ENCODE results near the gene RNF20. TPM values are rescaled to one million over a fixed set of nuclear protein-coding genes. Genes with fewer than 3 reads are reported as not detected.

Gene RNF20
- total RNA-seq, 2 donors from 2014 or later: 33.3 to 40.9 TPM

DNA sequence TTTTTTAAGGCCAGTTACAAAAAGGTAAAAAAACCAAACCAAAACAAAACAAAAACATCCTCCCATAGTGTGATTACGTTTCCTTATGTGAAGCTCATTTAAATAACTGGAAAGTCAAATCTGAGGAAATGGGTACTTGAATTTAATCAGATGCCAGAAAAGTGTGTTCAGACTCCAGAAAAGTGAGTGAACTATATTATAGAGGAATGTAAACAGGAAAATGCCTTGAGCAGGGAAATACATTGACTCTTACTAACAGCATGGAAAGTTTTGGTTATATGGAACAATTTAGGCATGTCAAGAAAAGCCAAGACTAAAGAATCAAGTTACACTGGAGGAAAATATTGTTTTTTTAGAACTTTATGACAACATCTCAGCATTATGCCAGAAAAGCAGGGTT is 37.8 kb upstream of the RNF20 start:
- no peaks in the 10 kb centered on the region for H3K36me3 ChIP-seq
- no peaks in the 10 kb centered on the region for H3K4me1 ChIP-seq
- H3K9ac ChIP-seq (ENCODE audit: low read depth in 2 of 2, low read length in 2 of 2): no peak overlapping the region
- TF ChIP-seq, protein P1, sequence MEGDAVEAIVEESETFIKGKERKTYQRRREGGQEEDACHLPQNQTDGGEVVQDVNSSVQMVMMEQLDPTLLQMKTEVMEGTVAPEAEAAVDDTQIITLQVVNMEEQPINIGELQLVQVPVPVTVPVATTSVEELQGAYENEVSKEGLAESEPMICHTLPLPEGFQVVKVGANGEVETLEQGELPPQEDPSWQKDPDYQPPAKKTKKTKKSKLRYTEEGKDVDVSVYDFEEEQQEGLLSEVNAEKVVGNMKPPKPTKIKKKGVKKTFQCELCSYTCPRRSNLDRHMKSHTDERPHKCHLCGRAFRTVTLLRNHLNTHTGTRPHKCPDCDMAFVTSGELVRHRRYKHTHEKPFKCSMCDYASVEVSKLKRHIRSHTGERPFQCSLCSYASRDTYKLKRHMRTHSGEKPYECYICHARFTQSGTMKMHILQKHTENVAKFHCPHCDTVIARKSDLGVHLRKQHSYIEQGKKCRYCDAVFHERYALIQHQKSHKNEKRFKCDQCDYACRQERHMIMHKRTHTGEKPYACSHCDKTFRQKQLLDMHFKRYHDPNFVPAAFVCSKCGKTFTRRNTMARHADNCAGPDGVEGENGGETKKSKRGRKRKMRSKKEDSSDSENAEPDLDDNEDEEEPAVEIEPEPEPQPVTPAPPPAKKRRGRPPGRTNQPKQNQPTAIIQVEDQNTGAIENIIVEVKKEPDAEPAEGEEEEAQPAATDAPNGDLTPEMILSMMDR (IDR thresholded peaks at IDR 0.05): no peak
- no peaks in the 10 kb centered on the region for H3K9me3 ChIP-seq
- H3K4me3 ChIP-seq: no peak overlapping the region
- H3K27ac ChIP-seq: no peak overlapping the region
- no peak for DNase-seq
- intact Hi-C loops (cut with DNase I): no loop called here
- no peaks in the 10 kb centered on the region for H3K27me3 ChIP-seq

DNA sequence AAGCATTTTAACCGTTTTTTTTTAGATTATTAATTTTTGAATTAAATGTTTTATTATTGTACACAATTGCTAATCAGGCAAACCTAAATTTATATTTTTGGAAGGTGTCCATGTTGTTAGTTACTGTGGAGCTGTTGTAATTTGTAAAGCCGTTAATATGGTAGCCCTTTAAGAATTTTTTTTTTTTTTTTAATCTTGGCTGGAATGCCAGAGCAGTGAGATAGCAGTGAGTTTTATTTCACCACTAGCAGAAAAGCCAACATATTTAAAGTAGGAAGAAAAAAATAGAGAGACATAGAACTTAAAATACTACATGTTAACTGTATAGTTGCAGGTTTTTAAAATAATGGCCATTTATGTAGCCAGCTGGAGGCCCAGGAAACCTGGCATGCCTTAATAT is 35.3 kb upstream of the RNF20 start:
- TF ChIP-seq, protein P1 (IDR thresholded peaks at IDR 0.05): no peak
- intact Hi-C loops (cut with DNase I): no loop called here
- DNase-seq: no peak
- no peak overlapping the region for H3K27ac ChIP-seq
- no peaks in the 10 kb centered on the region for H3K4me1 ChIP-seq
- no peaks in the 10 kb centered on the region for H3K9me3 ChIP-seq
- H3K36me3 ChIP-seq: no peaks in the 10 kb centered on the region
- no peak overlapping the region for H3K9ac ChIP-seq (ENCODE audit: low read depth in 2 of 2, low read length in 2 of 2)
- no peak overlapping the region for H3K4me3 ChIP-seq
- no peaks in the 10 kb centered on the region for H3K27me3 ChIP-seq

DNA sequence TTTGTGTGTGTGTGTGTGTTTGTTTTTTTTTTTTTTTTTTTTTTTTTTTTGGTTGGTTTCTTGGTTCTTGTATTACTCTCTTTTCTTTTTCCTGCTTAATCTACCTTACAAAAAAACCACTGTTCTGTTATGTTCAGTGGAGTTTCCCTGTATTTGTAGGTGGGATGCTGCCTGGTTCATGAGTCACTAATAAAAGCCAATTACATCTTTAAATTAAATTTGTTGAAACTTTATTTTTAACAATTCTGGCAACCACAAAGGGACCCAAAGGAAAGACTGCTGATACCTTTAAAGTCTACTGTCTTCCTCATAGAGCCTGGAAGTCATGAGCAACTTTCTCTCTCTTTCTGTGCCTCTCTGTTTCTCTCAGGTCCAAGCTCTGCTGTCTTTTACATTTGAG is 29.5 kb upstream of the RNF20 start:
- H3K27ac ChIP-seq: no peak overlapping the region
- no peaks in the 10 kb centered on the region for H3K4me1 ChIP-seq
- DNase-seq: no peak
- intact Hi-C loops (cut with DNase I): no loop called here
- no peak overlapping the region for H3K4me3 ChIP-seq
- H3K9me3 ChIP-seq: no peaks in the 10 kb centered on the region
- H3K36me3 ChIP-seq: no peaks in the 10 kb centered on the region
- TF ChIP-seq, protein P1 (IDR thresholded peaks at IDR 0.05): no peak
- no peaks in the 10 kb centered on the region for H3K27me3 ChIP-seq
- H3K9ac ChIP-seq (ENCODE audit: low read depth in 2 of 2, low read length in 2 of 2): no peak overlapping the region

DNA sequence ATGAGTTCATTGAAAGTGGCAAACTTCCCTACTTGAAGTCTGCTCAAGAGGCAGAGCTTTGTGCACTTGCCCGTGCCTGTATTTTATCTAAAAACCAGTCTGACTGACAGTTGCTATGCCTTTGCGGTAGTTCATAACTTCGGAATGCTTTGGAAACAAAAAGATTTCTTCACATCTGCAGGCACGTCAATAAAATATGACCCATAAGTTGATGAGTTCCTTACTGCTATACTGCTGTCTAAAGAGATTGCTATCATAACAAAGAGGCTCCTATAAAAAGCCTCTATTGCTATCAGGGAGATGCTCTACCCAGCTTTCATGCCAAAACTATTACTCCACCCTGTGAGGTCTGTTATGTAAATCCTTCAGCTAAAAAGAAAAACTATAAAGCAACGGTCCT is 25.4 kb upstream of the RNF20 start:
- no peaks in the 10 kb centered on the region for H3K9me3 ChIP-seq
- intact Hi-C loops (cut with DNase I): no loop called here
- no peaks in the 10 kb centered on the region for H3K27me3 ChIP-seq
- no peak overlapping the region for H3K9ac ChIP-seq (ENCODE audit: low read depth in 2 of 2, low read length in 2 of 2)
- no peaks in the 10 kb centered on the region for H3K4me1 ChIP-seq
- H3K27ac ChIP-seq: no peak overlapping the region
- H3K36me3 ChIP-seq: no peaks in the 10 kb centered on the region
- no peak for DNase-seq
- TF ChIP-seq, protein P1 (IDR thresholded peaks at IDR 0.05): no peak
- H3K4me3 ChIP-seq: no peak overlapping the region

DNA sequence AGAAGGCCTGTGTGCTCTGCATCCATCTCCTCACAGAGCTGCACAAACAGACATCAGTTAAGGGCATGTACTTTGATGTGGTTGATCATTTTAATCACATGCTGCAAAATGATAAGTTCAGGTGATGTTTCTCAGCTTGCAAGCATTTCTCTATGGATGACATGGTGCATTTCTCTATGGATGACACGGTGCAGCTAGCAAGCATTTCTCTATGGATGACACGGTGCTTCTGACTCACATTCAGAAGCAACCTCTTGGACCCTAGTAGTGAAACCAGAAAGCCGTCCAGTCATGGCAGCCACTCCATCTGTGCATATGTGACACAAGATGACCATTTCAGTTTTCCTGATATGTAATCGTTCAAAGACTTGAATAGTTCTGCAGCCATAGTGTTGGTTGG is 24.1 kb upstream of the RNF20 start:
- intact Hi-C loops (cut with DNase I): no loop called here
- H3K27ac ChIP-seq: no peak overlapping the region
- TF ChIP-seq, protein P1 (IDR thresholded peaks at IDR 0.05): no peak

DNA sequence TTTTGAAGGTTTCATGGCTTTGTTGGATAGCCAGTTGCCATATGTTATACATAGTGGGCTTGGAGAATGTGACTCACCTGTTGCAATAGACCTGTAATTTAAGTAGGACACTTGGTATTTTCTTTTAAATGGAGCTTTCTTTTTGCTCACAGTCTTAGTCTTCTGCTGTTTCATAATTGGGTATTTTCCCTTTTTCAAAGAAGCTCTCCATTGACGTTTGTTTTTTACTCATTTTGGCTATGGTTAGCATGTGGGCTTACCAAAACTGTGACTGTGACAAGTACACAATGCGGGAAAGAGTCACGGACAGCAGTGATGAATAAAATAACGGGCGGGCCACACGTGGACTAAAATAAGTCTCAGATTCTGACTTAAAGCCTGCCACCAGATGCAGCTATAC is 23.2 kb upstream of the RNF20 start:
- TF ChIP-seq, protein P1 (IDR thresholded peaks at IDR 0.05): no peak
- no peaks in the 10 kb centered on the region for H3K27me3 ChIP-seq
- intact Hi-C loops (cut with DNase I): no loop called here
- no peaks in the 10 kb centered on the region for H3K4me1 ChIP-seq
- no peak for DNase-seq
- H3K4me3 ChIP-seq: no peak overlapping the region
- H3K9me3 ChIP-seq: no peaks in the 10 kb centered on the region
- no peak overlapping the region for H3K9ac ChIP-seq (ENCODE audit: low read depth in 2 of 2, low read length in 2 of 2)
- no peaks in the 10 kb centered on the region for H3K36me3 ChIP-seq
- H3K27ac ChIP-seq: no peak overlapping the region

More for the DNA sequence above, 24.1 kb upstream of the RNF20 start:
- Histone ChIP-seq H3K9me3 (no peaks in the 10 kb centered on the region), H3K27me3 (no peaks in the 10 kb centered on the region), H3K4me1 (no peaks in the 10 kb centered on the region), H3K36me3 (no peaks in the 10 kb centered on the region), H3K9ac (ENCODE audit: low read depth in 2 of 2, low read length in 2 of 2) (no peak overlapping the region), H3K4me3 (no peak overlapping the region)
- no peak for DNase-seq

Measured in colonic mucosa (tissue), 4 donors.